AG09319 (cell line): ENCODE data around the gene IST1.
"Not testable (repeated sequence)": the region's sequence is repeated elsewhere in the genome, so short reads cannot be mapped to it uniquely, and the experiment has no call there.

ENCODE experiments used
- DNase-seq: peaks from one replicate; pipeline ENCODE4 v3.0.0-alpha.2; 2010; ENCODE audit warnings: low read depth; ENCODE audit errors: extremely low read depth
- TF ChIP-seq, protein P1 (sequence below): IDR thresholded peaks from 2 replicates; pipeline ENCODE4 v1.5.1; 2011; ENCODE audit warnings: low read depth, mild to moderate bottlenecking, inconsistent platforms, low read length, moderate library complexity

Gene IST1

DNA sequence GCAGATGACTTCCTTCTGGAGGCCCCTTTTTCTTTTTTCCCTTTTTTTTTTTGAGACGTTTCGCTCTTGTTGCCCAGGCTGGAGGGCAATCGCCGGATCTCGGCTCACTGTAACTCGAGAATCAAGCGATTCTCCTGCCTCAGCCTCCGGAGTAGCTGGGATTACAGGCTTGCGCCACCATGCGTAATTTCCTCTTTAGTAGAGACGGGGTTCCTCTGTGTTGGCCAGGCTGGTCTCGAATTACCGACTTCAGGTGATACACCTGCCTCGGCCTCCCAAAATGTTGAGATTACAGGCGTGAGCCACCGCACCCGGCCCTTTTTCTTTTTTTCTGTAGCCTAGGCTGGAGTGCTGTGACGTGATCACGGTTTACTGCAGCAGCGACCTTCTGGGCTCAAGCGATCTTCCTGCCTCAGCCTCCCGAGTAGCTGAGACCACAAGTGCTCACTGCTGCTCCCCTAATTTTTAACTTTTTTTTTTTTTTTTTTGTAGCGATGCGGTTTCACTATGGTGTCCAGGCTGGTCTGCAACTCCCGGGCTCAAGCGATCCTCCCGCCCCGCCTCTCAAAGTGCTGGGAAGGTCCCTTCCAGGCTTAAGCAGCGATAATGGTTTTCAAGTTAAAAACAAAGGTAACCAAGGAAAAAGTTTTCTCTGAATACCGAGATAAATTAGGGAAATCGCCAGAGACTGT, 956 bp upstream of the IST1 start:
- TF ChIP-seq, protein P1, sequence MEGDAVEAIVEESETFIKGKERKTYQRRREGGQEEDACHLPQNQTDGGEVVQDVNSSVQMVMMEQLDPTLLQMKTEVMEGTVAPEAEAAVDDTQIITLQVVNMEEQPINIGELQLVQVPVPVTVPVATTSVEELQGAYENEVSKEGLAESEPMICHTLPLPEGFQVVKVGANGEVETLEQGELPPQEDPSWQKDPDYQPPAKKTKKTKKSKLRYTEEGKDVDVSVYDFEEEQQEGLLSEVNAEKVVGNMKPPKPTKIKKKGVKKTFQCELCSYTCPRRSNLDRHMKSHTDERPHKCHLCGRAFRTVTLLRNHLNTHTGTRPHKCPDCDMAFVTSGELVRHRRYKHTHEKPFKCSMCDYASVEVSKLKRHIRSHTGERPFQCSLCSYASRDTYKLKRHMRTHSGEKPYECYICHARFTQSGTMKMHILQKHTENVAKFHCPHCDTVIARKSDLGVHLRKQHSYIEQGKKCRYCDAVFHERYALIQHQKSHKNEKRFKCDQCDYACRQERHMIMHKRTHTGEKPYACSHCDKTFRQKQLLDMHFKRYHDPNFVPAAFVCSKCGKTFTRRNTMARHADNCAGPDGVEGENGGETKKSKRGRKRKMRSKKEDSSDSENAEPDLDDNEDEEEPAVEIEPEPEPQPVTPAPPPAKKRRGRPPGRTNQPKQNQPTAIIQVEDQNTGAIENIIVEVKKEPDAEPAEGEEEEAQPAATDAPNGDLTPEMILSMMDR: peak; percentile 4; the same call in 1 of the 2 replicates
- no peak for DNase-seq

DNA sequence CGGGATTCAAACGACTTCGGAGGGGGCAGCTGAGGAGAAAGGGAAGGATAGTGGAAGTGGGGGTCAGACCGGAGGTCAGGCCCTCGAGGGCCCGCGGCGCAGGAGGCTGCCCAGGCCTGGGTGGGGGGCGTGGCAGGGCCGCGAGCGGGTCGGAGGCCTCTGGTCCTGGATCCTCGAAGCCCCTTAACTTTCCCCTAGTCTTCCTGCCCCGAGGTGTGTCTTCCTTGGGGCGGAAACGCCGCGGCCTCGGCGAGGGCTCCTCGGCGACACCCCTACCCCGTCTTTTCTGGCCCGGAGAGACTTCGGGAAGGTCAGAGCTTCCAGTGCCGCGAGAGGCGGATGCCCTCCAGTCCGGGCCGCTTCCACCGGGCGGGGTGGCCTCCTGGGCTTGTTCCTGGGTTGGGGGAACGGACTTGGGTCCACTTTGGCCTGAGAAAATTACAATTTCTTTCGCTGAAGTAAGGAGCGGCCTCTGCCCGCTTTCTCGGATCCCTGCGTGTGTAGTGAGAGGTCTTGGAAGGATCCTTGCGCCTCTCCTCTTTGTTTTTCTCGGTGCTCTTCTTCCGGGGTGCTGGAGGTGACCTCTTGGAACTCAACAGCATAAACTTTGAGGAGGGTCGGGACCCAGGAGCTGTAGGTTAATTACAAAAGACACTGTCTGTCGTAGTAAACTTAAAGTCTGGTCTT, 491 bp downstream of the IST1 start:
- DNase-seq: no peak
- TF ChIP-seq, protein P1: no peak

DNA sequence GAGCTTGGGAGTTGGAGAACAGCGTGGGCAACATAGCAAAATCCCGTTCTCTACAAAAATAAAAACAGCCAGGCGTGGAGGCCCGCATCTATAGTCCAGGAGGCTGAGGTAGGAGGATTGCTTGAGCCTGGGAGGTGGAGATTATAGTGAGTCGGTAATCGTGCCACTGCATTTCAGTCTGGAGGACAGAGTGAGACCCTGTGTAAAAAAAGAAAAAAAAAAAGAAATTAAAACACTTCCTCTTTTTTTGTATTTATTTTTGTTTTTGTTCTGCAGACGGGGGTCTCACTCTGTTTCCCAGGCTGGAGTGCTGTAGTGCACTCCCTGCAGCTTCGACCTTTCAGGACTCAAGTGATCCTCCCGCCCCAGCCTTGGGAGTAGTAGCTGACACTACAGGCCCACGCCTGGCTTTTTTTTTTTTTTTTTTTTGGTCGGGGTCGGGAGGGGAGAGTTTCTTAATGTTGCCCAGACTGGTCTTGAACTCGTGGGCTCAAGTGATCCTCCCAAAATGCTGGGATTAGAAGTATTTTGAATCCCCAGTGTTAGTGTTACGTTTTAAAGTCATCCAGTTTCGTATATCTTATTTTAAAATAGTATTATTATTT, 1.5 kb downstream of the IST1 start:
- TF ChIP-seq, protein P1: no peak
- no peak for DNase-seq

DNA sequence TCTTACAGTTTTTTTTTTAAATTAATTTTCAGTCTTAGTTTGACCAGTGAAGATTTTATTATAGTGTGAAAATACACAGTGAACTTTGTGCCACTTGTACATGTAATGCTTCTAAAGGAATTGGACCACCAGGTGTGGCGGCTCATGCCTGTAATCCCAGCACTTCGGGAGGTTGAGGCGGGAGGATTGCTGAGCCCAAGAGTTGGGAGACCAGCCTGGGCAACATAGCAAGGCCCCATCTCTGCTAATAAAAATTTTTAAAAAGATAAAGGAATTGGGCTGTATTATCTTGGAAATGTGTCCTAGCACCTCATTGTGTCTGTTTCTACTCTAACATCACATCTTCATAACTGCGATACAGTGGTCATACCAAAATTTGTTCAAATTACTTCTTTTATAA, 3.8 kb downstream of the IST1 start:
- no peak for DNase-seq
- TF ChIP-seq, protein P1: no peak

DNA sequence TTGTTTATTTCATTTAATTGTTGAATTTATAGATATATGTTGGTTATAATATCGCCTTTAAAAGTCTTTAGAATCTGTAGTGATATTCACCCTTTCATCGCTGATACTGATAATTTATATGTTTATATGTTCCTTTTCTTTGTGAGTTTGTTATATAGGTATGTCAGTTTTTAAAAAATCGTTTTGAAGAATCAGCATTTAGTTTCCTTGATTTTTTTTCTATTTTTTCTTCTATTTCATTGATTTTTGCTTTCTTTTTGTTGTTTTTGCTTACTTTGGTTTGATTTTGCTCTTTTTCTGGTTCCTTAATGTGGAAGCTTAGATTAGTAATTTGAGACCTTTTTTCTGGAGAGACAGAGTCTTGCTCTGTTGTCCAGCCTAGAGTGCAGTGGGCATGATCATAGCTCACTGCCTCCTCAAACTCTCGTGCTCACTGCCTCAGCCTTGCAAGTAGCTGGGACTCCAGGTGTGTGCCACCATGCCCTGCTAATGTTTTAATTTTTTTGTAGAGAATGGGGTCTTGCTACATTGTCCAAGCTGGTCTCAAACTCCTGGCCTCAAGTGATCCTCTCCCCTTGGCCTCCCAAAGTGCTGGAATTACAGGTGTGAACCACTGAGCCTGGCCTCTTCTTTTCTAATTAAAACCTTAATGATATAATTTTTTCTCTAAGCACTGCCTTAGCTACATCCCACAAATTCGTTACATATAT, 7.5 kb downstream of the IST1 start:
- TF ChIP-seq, protein P1: no peak
- DNase-seq: no peak

DNA sequence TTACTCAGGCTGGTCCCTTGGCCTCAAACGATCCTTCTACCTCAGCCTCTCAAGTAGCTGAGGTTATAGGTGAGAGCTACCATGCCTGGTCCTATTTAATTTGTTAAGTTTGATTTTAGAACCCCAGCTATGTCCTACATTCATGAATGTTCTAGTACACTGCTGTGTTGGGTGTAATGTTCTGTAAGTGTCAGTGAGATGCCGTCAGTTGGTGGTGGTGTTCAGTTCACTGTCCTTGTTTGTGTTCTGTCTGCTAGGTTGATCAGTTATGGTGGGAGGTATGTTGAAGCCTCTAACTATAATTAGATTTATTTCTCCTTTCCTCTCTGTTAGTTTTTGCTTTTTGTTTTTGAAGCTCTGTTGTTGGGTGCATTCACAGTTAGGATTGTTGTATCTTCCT, 8.3 kb downstream of the IST1 start:
- no peak for DNase-seq
- TF ChIP-seq, protein P1: no peak

DNA sequence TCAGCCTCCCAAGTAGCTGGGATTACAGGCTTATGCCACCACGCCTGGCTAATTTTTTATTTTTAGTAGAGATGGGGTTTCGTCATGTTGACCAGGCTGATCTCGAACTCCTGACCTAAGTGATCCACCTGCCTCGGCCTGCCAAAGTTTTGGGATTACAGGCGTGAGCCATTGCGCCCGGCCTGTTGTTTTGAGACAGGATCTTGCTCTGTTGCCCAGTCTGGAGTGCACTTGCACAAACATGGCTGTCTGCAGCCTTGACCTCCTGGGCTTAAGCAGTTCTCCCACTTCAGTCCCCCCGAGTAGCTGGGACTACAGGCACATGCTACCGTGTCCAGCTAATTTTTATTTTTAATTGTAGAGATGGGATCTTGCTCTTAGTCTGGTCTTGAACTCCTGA, 8.9 kb downstream of the IST1 start:
- TF ChIP-seq, protein P1: no peak
- DNase-seq: no peak

DNA sequence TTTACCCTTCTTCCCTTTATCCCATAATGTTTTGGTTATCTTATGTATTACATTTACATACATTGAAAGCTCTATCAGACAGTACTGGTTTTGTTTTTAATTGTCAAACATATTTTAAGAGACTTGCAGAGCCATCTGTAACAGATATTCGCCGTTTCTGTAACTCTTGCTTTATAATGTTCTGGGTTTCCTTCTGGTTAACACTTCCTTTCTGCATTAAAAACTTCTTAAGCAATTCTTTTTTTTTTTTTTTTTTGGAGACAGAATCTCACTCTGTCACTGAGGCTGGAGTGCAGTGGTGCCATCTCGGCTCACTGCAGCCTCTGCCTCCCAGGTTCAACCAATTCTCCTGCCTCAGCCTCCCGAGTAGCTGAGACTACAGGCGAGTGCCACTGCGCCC, 10.4 kb downstream of the IST1 start:
- DNase-seq: not testable (repeated sequence)
